ENCODE results near the gene POLR3F.

DNA sequence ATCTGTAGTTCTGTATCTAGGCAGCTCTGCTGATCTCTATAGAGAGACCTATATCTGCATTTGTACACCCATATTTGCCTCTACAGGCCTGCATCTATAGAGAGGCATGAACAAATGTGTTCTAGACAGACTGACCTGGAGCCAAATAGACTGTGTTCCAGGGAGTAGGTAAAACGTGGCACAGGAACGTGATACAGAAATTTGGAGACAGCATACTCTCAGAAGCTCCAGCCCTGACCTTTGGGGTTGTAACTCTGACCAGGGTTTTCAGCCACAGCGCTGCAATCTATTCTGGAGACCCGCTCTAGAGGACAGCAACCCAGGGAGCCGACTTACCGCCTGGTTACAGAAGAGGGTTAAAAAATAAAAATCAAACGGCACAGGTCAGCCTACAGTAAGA is 28.9 kb downstream of the POLR3F start:
- TF ChIP-seq, protein P1, sequence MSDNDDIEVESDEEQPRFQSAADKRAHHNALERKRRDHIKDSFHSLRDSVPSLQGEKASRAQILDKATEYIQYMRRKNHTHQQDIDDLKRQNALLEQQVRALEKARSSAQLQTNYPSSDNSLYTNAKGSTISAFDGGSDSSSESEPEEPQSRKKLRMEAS (IDR thresholded peaks at IDR 0.05) = no peak
- TF ChIP-seq FOXA1 (IDR thresholded peaks at IDR 0.05) (no peak), RXRA (IDR thresholded peaks at IDR 0.05) (no peak), ATF3 (IDR thresholded peaks at IDR 0.05) (no peak)
- TF ChIP-seq, protein P2, sequence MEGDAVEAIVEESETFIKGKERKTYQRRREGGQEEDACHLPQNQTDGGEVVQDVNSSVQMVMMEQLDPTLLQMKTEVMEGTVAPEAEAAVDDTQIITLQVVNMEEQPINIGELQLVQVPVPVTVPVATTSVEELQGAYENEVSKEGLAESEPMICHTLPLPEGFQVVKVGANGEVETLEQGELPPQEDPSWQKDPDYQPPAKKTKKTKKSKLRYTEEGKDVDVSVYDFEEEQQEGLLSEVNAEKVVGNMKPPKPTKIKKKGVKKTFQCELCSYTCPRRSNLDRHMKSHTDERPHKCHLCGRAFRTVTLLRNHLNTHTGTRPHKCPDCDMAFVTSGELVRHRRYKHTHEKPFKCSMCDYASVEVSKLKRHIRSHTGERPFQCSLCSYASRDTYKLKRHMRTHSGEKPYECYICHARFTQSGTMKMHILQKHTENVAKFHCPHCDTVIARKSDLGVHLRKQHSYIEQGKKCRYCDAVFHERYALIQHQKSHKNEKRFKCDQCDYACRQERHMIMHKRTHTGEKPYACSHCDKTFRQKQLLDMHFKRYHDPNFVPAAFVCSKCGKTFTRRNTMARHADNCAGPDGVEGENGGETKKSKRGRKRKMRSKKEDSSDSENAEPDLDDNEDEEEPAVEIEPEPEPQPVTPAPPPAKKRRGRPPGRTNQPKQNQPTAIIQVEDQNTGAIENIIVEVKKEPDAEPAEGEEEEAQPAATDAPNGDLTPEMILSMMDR (IDR thresholded peaks at IDR 0.05; ENCODE audit: low read depth, low read length, missing input control) = no peak

Measured in liver (tissue), 3 donors.